NCI-H226 (cell line): ENCODE results near the gene KNOP1.
A peak's percentile ranks its signal among the peaks of the same experiment; 100 is the strongest.
"Not testable (repeated sequence)": the region's sequence is repeated elsewhere in the genome, so short reads cannot be mapped to it uniquely, and the experiment has no call there.

Experiments used
- DNase-seq: peaks from one replicate; pipeline ENCODE4 v3.0.0-alpha.2; 2015

KNOP1 gene

DNA sequence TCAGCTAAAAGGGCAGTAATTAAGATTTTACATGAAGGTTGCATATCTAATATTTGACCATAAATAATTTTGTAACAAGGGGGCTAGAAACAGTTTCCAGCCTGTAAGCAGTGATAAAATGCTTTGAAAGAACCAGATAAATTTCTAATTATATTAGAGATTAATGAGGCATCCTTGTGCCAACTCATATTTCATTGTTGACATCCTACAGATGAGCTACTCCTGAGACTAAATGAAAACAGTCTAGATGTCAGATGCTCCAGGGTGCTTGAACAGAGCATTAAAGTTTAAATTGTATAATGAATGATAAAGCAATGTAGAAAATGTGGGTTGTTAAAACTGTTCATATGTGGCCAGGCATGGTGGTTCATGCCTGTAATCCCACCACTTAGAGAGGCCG lies 23.3 kb upstream of the KNOP1 start:
- no peak for DNase-seq

DNA sequence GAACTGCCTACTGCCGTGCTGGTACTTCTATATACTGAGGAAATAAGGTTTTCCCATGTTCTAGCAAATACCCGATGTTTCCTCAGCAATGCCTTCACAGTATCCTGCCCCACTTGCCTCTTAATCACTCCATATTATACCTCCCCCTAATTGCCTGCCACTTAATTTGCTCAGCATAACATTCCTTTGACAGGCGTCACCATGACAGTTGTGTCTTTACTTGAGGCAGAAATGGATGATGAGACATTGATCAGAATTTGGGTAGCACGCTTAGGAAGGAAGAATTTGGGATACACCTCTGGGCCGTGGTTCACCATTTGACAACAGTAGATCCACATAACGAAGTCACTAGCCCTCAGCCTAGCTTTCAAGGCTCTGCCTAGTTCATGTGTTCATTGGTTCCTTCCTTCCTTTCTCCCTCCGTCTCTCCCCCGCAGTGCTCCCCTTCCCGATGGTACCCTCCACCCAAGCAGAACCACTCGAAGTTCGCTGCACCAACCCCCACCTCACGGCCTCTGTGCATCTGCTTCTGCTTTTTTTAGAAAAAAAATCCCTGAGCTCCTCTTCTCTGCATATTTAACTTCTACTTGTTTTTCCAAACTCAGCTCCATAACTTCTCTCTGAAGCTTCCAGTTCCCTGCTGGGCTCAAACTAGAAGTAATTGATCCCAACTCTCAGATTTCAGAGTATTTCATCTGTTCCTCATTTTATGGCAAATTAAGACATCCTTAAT lies 19.4 kb upstream of the KNOP1 start:
- no peak for DNase-seq

DNA sequence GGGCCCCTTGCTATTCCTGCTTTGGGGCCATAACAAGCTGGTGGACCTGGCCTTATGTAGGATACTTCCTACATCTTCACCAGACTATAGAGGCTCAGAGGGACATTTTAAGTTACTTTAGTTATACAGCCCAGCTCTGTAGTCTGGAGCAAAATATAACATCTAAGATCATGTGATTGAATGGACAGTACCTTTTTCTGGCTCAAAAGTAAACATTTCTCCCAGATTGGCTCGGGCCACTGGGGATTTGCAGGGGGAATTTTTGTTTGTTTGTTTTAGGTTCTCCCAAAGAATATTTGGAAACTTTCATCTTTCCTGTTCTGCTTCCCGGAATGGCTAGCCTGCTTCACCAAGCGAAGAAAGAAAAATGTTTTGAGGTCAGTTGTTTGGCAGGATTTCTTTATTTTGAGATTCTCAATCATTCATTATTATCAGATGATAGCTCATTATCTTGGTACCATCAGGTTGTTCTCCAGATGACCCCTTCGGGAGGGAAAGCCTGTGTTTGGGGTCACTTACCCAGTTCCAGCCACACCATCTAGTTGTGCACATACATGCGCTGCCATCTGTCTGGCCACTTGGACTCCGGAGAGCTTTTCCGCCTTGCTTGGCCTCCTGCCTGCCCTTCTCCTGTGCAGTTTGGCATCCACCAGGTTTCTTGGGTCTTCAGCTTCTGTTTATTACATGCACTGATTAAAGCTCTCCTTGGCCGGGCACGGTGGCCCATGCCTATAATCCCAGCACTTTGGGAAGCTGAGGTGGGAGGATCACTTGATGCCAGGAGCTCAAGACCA lies 17.2 kb upstream of the KNOP1 start:
- no peak for DNase-seq

DNA sequence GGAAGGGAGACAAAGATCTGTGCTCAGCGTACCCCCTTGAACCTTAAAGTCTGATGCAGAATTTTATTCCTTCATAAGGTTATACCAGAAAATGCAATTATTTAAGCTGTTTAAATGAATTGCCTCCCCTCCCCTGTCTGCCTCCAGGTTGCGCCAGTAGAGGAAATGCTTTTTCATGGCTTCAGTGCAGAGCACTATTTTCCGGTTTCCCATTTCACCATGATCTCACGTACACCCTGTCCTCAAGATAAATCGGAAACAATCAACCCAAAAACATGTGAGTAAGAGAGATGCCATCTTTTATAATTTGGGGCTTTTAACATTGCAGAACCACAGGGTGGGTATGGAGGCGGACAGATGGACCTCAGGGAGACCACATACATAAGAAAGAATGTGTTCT lies 15.5 kb upstream of the KNOP1 start:
- DNase-seq = no peak

DNA sequence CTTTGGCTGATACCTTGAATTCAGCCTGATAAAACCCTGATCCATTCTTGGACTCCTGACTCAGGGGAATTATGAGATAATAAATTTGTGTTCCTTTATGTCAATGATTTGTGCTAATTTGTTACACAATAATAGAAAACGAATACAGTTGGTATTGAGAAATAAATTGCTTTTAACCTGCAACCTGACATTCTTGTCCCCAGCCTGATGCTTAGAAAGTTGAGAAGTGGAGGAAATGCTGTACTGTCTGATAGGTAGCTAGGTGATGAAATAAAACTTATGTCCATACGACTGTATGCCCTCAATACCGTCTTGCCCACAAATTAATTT lies 10.6 kb upstream of the KNOP1 start:
- DNase-seq = no peak

DNA sequence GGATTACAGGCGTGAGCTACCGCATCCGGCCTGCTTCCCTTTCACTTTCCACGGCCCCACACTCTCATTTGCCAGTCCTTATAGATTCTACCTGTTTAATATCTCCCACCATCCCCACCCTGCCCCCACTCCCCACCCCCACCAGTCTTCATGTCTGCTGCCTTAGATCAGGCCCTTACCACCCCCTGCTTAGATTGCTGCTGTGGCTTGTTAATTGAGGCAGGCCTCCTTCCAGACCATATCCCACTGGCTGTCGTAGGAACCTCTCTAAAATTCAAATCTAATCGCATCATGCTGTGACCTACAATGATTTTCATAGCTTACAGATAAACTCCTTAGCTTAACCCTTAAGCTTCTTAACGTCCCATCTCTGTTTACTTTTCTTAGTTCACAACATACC lies 5.0 kb upstream of the KNOP1 start:
- no peak for DNase-seq

DNA sequence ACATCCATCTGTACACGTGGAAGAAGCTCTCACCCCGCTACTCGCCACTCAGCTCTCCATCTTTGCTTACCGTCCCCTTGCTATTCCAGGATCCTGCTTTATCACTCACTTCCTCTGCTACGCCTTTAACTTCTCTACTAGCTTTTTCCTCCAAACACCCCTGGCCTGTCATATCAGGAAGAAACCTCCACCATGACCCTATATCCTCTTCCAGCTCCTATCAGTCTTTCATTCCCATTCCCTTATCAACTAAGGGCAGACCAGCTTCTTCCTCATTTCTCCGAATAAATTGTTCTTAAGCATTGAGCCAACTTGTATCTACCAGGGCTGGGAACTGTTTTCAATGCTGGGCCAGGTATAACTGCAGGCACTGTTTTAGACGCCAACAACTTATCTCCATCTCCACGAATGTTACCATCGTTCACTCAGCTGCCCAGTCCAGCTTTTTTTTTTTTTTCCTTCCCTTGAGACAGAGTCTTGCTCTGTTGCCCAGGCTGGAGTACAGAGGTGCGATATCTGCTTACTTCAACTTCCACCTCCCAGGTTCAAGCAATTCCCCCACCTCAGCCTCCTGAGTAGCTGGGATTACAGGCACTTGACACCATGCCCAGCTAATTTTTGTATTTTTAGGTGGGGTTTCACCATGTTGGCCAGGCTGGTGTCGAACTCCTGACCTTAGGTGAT lies 4.4 kb upstream of the KNOP1 start:
- DNase-seq = no peak

DNA sequence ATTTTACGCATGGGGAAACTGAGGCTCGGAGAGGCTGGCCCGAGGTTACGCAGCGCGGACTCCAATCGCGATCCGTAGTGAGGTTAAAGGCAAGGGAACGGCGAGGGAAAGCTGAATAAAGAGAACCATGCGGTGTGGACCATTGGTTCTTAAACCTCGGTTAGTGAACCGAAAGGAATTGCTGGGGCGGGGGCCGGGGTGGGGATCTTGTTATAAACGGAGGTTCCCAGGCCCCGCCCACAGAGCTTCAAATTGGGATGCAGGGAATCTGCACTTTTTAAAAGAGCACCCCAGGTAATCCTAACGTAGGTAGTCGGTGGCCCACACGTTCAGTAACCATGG lies 568 bp upstream of the KNOP1 start:
- DNase-seq = peak; percentile 38

DNA sequence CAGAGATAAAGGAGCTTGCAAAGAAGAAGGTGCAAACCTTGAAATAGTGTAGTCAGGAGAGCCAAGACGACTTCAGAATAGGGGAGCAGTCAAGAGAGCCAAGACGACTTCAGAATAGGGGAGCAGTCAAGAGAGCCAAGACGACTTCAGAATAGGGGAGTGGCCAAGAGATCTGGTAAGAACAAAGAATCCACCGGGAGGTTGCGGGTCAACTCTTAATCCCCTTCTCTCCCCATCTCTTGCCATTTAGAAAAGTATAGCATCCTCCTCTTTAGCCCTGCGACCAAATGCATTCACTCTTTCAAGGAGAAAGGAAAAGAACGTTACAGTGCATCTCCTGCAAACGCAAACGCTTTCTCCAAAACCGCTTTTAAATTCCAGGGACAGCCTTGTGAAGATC lies 713 bp downstream of the KNOP1 start:
- no peak for DNase-seq

DNA sequence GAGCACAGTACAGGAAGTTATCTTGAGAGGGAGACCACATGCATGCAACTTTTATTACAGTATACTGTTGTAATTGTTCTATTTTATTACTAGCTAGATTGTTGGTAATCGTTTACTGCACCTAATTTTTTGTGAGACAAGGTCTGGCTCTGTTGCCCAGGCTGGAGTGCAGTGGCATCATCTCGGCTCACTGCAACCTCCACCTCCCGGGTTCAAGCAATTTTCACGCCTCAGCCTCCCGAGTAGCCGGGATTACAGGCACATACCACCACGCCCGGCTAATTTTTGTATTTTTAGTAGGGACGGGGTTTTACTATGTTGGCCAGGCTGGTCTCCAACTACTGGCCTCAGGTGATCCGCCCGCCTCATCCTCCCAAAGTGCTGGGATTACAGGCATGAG lies 1.3 kb downstream of the KNOP1 start:
- not testable (repeated sequence) for DNase-seq

DNA sequence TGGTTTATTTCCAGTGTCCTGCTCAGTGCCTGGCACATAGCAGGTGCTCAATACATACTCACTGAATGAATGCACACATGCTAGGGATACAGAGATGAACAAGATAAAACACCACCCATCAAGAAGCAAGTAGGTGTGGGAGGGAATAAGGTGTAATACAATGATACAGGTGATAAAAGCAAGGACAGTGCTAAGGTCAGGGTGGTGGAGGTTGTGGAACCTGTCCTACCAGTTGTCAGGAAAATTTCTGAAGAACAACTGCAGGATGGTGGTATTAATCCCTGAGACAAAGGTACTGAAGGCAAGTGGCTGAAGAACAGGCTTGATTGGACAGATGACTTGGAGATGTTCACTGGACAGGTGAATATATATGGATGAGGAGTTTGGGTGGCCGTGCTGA lies 1.8 kb downstream of the KNOP1 start:
- no peak for DNase-seq

DNA sequence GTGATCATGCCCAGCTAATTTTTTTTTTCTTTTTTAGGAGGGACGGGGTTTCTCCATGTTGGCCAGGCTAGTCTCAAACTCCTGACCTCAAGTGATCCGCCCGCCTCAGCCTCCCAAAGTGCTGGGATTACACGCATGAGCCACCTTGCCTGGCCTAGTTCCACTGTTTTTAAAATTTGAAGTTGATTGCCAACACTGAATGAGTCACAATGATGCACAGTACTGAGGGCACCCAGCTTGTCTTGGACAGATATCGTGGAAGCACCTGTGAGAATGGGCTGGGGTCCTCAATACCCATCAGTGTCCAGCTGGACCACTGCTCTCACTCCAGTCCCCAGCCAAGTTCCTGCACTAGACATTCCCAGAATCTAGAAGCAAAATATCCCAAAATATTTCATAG lies 2.5 kb downstream of the KNOP1 start:
- DNase-seq = no peak

DNA sequence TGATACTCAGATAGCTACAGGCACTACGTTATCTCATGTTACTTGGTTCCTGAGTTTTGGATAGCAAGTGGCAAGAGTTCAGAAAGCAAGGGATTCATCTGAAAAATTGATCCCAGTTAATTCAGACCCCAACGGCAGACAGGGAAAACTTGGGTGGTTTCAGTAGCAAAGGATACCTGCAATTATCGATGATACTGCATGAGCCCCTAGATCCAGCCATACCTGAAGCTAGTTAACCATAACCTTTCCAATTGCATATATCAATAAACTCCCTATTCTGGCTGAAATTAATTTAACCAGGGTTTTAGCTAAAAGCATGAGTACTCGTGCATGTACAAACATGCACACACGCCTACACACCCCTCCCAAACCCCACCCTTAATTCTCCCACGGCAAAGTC lies 4.3 kb downstream of the KNOP1 start:
- DNase-seq = no peak

DNA sequence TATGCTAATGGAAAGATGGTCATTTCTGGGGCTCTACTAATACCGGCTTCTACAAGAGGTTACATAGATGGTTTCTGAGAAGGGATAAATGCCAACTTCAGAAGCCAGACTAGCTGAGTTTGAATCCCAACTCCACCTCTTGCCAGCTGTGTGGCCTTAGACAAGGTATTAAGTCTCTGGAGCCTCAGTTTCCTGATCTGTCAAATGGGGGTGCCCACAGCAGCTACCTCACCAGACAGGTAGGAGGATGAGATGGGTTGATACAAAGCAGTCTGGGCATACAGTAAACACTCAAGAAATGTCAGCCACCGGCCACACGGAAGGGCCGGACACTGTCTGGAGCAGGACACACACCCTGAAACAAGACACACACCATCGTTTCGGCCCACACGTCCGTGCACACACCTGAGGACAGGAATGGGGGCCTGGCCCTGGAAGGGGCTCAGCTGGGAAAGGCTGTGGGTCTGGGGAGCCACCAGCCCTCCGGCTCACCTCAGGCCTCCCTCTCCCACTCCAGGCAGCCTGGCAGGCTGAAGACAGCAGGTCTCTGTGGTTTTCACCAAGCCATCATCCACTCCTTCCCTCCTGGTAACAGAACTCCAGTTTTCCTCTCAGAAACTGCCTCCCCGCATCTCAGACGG lies 5.5 kb downstream of the KNOP1 start:
- DNase-seq = no peak

DNA sequence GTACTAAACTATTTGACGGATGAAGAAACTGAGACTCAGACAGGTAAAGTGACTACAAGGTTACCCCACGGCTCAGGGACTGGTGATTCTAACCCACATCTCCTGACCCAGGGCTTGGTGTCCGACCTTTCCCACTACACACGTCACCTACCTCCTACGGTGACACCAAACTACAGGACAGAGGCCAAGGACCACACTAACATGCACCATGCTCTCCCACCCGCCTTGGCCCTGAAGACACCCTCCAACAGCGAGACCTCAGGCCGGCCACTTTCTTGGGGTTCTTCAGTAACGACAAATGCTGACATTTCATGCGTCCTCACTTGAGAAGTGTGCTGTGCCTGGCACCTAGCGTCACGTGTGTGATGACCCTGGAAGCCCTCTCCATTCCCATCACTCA lies 6.4 kb downstream of the KNOP1 start:
- DNase-seq = no peak

DNA sequence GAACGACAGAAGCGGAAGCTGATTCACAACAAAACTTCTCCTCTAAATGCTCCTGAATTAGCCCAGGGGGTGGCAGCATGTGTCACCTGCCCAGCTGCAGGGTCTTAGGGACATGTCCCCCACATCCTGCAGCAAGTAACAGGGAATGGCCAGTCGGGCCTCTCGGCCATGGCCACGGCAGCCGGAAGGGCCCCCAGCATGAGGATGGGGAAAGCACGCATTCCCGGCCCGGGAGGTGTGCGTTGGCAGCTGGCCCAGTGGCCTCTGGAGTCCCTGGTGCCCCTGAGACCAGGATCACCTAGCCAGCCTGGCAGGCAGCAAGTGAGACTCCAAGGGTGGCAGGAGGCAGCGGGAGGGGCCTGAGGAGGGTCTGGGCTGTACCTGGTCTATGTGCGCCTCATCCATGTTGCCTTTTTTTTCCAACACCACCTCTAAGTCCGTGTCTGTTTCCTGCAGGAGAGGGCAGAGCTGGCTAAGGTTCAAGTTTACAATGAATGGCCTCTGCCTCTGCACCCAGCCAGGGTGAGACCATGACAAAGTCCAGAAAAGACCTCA lies 7.0 kb downstream of the KNOP1 start:
- no peak for DNase-seq

DNA sequence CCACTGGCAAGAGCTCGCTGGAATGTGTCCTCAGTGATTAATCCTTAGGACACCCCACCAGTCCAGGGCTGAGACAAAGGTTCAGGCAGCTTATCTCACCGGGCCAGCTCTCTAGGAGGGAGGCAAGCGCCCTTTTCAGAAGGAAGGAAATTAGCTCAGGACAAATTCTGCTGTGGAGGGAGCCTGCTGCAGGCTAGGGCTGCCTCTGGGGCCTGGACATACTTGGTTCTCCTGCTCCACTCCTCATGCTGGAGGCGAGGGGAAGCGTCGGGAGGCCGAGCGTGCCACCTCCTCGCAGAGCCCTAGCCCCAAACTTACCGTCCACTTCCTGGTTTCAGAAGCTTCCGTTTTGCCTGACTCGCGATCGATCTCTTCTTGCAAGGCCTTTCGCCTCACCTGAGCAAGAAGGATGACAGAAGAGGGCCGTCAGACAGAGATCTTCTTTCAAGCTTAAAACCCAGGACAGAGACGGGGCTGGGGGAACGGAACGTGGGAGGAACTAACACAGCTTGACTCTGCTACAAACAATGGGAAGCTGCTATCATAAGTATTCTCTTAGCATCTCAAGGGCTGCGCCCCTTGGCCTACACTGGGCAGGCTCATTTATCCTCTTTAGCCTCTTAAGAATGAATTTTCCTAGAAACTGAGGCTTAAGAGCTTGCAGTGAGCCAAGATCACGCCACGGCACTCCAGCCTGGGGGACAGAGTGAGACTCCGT lies 7.7 kb downstream of the KNOP1 start:
- no peak for DNase-seq

DNA sequence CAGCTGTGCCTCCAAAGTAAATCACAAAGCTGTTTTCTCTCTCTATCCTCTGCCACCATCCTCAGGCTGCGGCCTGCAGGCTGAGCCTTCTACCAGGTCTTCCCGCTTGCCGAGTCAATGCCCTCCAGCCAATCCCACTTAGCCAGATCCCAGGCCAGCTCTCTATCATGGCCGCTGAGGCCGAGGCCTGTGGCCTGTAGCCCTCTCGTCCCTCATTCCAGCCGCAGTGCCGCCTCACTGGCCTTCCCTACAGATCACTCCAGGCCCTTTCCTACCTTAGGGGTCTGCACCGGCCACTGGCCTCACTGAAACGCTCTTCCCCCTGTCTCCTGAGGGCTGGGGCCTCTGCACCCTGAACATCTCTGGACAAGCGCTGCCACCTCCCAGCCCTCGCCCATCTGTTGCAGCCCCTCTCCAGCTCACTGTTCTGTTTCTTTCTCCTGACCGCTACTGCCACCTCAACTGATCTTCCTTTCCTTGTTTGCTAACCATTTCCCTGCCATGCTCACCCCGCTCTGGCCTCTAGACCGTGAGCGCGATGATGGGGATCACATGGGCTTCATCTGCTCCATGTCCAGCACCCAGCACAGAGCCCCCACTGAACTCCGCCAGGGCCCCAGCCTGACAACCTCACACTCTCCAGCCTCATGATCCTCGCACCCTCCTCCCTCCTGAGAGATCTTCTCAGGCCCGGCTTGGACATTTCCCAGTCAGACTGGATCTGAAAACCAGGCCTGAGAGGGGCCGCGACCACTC lies 8.5 kb downstream of the KNOP1 start:
- no peak for DNase-seq

DNA sequence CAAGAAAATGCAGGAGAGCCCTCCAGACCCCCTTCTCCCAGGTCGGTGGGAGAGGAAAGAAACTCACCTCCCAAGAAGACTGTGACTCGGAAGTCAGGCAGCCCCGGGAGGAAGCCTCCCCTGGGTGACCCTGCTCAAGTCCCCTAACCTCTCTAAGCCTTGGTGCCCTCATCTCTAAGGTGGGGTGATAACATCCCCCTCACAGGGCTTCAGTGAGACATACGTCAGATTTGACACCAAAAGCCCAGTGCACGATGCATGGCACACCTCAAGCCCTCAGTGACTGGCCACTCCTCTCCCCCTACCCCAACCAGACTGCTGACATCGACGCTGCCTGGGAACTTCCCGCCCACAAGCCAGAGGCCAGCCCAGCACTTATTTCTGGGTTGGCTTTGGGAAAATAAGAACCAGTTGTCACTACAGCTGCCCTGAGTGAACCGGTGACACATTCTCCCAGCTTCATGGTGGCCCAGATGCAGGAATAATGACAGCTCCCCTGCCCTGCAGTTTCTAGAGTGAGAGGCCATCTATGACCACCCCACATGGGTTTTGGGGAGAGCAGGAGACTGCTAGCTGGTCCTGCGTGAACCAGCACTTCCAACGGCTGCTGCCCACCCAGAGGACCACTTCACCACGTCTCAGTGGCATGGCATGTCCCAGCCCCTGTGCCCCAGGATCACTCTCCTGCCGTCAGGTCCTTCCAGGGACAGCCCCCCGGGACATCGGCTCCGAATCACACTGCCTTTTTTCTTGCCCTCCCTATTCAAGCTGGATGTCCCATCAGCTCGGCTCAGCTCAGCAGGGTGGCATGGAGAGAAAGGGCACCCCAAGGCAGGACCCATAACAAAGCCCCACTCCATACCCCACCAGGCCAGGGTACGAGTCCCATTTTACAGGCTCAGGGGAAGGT lies 9.5 kb downstream of the KNOP1 start:
- no peak for DNase-seq

DNA sequence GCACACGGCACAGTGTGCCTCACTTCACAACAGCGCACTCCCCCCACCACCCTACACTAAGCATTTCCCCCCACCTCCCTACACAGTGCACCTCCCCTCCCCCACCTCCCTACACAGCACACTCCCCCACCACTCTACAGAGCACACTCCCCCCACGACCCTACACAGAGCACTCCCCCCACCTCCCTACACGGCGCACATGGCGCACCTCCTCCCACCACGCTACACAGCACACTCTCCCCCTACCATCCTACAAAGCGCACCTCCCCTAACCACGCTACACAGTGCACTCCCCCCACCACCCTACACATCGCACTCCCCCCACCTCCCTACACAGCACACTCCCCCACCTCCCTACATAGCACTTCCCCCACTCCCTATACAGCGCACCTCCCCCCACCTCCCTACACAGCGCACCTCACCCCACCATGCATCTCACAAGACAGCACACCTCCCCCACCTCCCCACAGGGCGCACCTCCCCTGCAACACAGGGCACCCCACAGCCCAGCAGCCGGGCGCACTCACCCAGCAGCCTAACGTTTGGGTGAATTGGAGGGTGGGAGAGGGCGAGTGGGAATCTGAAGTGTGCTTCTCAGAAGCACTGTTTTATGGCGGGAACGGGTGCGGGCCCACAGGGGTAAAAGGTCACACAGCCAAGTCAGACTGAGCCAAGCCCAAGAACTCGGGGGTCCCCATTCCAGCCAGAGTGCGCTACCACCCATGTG lies 10.3 kb downstream of the KNOP1 start:
- DNase-seq = no peak
